Keratinocyte (primary cell): ENCODE results near the gene SOS1. TPM values are rescaled to one million over a fixed set of nuclear protein-coding genes. Genes with fewer than 3 reads are reported as not detected.

ENCODE experiments used
- DNase-seq: peaks from one replicate; pipeline ENCODE4 v3.0.0-alpha.2; 2011; ENCODE audit warnings: low read depth, missing footprints, low spot score
- FAIRE-seq: peaks from 2 replicates; lab custom pipeline; 2011; peaks lifted over from hg19 to GRCh38; lab: Jason Lieb, UNC
- H2AFZ ChIP-seq: 2 replicates; pipeline ENCODE4 v1.6.0; 2012; ENCODE audit warnings: low read length, control low read depth, inconsistent platforms; ENCODE audit not compliant: control insufficient read depth
- H3K27ac ChIP-seq: 2 replicates; pipeline ENCODE4 v1.5.1; 2011; ENCODE audit warnings: low read length; ENCODE audit not compliant: control insufficient read depth, insufficient read depth
- H3K27me3 ChIP-seq: 3 replicates; pipeline ENCODE4 v1.6.0; 2011; ENCODE audit warnings: low read length; ENCODE audit not compliant: control insufficient read depth, insufficient read depth; ENCODE audit errors: extremely low read depth
- H3K36me3 ChIP-seq, 2 experiments: 2 replicates in 1 of 2; 3 replicates in 1 of 2; pipeline ENCODE4 v1.5.1; 2011; ENCODE audit warnings: low read length in 2 of 2, mild to moderate bottlenecking in 1 of 2; ENCODE audit not compliant: control insufficient read depth in 2 of 2, insufficient read depth in 2 of 2; ENCODE audit errors: extremely low read depth in 1 of 2
- H3K4me1 ChIP-seq: 3 replicates; pipeline ENCODE4 v1.5.1; 2011; ENCODE audit warnings: low read length; ENCODE audit not compliant: control insufficient read depth, insufficient read depth; ENCODE audit errors: extremely low read depth
- H3K4me2 ChIP-seq: 3 replicates; pipeline ENCODE4 v1.6.0; 2011; ENCODE audit warnings: low read depth, low read length; ENCODE audit not compliant: control insufficient read depth, insufficient read depth; ENCODE audit errors: extremely low read depth
- H3K4me3 ChIP-seq, 3 experiments: fragments of 200-600 bp in 1 of 3; sonication (generic) in 1 of 3; 2 replicates in 2 of 3; 3 replicates in 1 of 3; pipeline ENCODE4 v1.5.1; 2011 to 2016; ENCODE audit warnings: low read length in 3 of 3, mild to moderate bottlenecking in 3 of 3, control low read depth in 2 of 3, inconsistent platforms in 1 of 3, low read depth in 1 of 3, mixed read lengths in 1 of 3, mixed run types in 1 of 3, moderate library complexity in 1 of 3; ENCODE audit not compliant: control insufficient read depth in 2 of 3, insufficient read depth in 2 of 3; ENCODE audit errors: extremely low read depth in 1 of 3
- H3K79me2 ChIP-seq: 2 replicates; pipeline ENCODE4 v1.6.0; 2012; ENCODE audit warnings: low read length; ENCODE audit not compliant: control insufficient read depth, insufficient read depth
- H3K9ac ChIP-seq: 3 replicates; pipeline ENCODE4 v1.6.0; 2011; ENCODE audit warnings: low read length; ENCODE audit not compliant: control insufficient read depth, insufficient read depth; ENCODE audit errors: extremely low read depth
- H3K9me1 ChIP-seq: 3 replicates; pipeline ENCODE4 v1.6.0; 2011; ENCODE audit warnings: low read length; ENCODE audit not compliant: control insufficient read depth, insufficient read depth; ENCODE audit errors: extremely low read depth
- H3K9me3 ChIP-seq: 2 replicates; pipeline ENCODE4 v1.5.1; 2012; ENCODE audit warnings: low read depth, low read length; ENCODE audit not compliant: control insufficient read depth
- H4K20me1 ChIP-seq: 3 replicates; pipeline ENCODE4 v1.6.0; 2011; ENCODE audit warnings: low read length; ENCODE audit not compliant: control insufficient read depth, insufficient read depth; ENCODE audit errors: extremely low read depth
- CTCF ChIP-seq, 3 experiments: IDR thresholded peaks in 1 of 3; conservative IDR thresholded peaks in 1 of 3; optimal IDR thresholded peaks in 1 of 3; 2 replicates in 2 of 3; 3 replicates in 1 of 3; pipeline versions ENCODE3 to v1.5.1; 2011; ENCODE audit warnings: low read length in 3 of 3, mild to moderate bottlenecking in 3 of 3, moderate library complexity in 2 of 3, control low read depth in 1 of 3, inconsistent platforms in 1 of 3; ENCODE audit not compliant: insufficient read depth in 2 of 3; ENCODE audit errors: extremely low read depth in 1 of 3
- EZH2 ChIP-seq: IDR thresholded peaks from one replicate; pipeline ENCODE4 v1.6.1; 2012; ENCODE audit warnings: inconsistent platforms, mild to moderate bottlenecking, low read length, moderate library complexity
- dilution Hi-C: fragments of 300-500 bp; cut with MboI; formaldehyde crosslinking; loops from one replicate; pipeline ENCODE4 v1.7.0; 2020; ENCODE audit warnings: low sequenced_read_pairs; ENCODE audit not compliant: extremely low pct_ligation_motif_present
- polyA plus RNA-seq, 5 experiments: library from polyadenylated mRNA; depleted of rRNA in 3 of 5; stranded (reverse) in 3 of 5; stranded (forward) in 1 of 5; unstranded in 1 of 5; fragments of >200 nt; gene quantifications; 1 replicate in 1 of 5; 2 replicates in 3 of 5; 3 replicates in 1 of 5; pipeline versions ENCODE4 v1.2.1 to v1.2.3, GENCODE V29; 2011 to 2012; ENCODE audit warnings: missing spikeins in 2 of 5, low read depth in 1 of 5, low replicate concordance in 1 of 5

The SOS1 gene
- polyA plus RNA-seq, 1 donor (not counting 4 experiments of a cell fraction or from before 2014, with no cell fraction given), result 21.5 TPM

- Histone ChIP-seq H3K27ac (no peak overlapping the region), H3K9ac (no peak overlapping the region), H3K27me3 (no peaks in the 10 kb centered on the region), H4K20me1 (no peaks in the 10 kb centered on the region), H3K4me1 (peaks cover 23% of the 10 kb centered on the region), H3K9me1 (no peaks in the 10 kb centered on the region), H3K4me3 (no peak overlapping the region), H3K4me2 (no peak overlapping the region), H3K36me3 (no peaks in the 10 kb centered on the region), H3K79me2 (peaks cover 63% of the 10 kb centered on the region), H2AFZ (no peak overlapping the region), H3K9me3 (no peaks in the 10 kb centered on the region)
- DNase-seq (no peak), FAIRE-seq (no peak)
- dilution Hi-C loops, result no loop called here
- TF ChIP-seq CTCF (optimal IDR thresholded peaks at IDR 0.05 in 1 of 3, IDR thresholded peaks at IDR 0.05 in 1 of 3, conservative IDR thresholded peaks at IDR 0.05 in 1 of 3; ENCODE audit: extremely low read depth in 1 of 3, insufficient read depth in 2 of 3, low read length in 3 of 3) (no peak), EZH2 (no peak)
These were observed 21.5 kb downstream of the SOS1 start for GRCh38 chr2:39099310-39099869.

GRCh38 chr2:39095624-39096023, 25.2 kb downstream of the SOS1 start:
- FAIRE-seq (no peak), DNase-seq (no peak)
- Histone ChIP-seq H4K20me1 (no peaks in the 10 kb centered on the region), H3K9me1 (no peaks in the 10 kb centered on the region), H3K36me3 (no peaks in the 10 kb centered on the region), H3K9me3 (no peaks in the 10 kb centered on the region), H3K79me2 (peaks cover 54% of the 10 kb centered on the region), H3K4me3 (no peak overlapping the region), H3K4me2 (no peak overlapping the region), H3K9ac (no peak overlapping the region), H2AFZ (no peak overlapping the region), H3K4me1 (peaks cover 23% of the 10 kb centered on the region), H3K27me3 (no peaks in the 10 kb centered on the region), H3K27ac (no peak overlapping the region)
- dilution Hi-C loops, result no loop called here
- no peak for TF ChIP-seq CTCF (optimal IDR thresholded peaks at IDR 0.05 in 1 of 3, IDR thresholded peaks at IDR 0.05 in 1 of 3, conservative IDR thresholded peaks at IDR 0.05 in 1 of 3; ENCODE audit: extremely low read depth in 1 of 3, insufficient read depth in 2 of 3, low read length in 3 of 3)
- TF ChIP-seq EZH2, result no peak
